Activated T-cell treated with anti-CD3 and anti-CD28 coated beads, Interleukin-2, amount 50 U/mL, for 72 hours (primary cell): ENCODE data around the gene NFIX. TPM values are rescaled to one million over a fixed set of nuclear protein-coding genes. Genes with fewer than 3 reads are reported as not detected.

Experiments
- ATAC-seq, 2 donors: fragments of 150-1000 bp; cut with Tn5 transposase; replicated peaks in 1 of 2; 2 replicates each; pipeline ENCODE4 v1.10.0; 2021; ENCODE audit warnings: moderate library complexity in 2 of 2, mild to moderate bottlenecking in 1 of 2
- DNase-seq, 2 donors: peaks; one replicate each; pipeline ENCODE4 v3.0.0; 2021 to 2022; ENCODE audit warnings: mixed read lengths in 1 of 2
- H3K27ac Mint-ChIP-seq: one replicate; pipeline ENCODE4 v1.8.0; 2022; ENCODE audit warnings: mild to moderate bottlenecking, moderate library complexity, mixed read lengths
- H3K27me3 Mint-ChIP-seq: one replicate; pipeline ENCODE4 v1.8.0; 2022; ENCODE audit warnings: low read depth, mixed read lengths
- H3K36me3 Mint-ChIP-seq, 2 donors: one replicate each; pipeline ENCODE4 v1.8.0; 2022; ENCODE audit warnings: mixed read lengths in 2 of 2, mild to moderate bottlenecking in 1 of 2; ENCODE audit not compliant: insufficient read depth in 2 of 2
- H3K4me1 Mint-ChIP-seq: one replicate; pipeline ENCODE4 v1.8.0; 2022; ENCODE audit warnings: low read depth, mixed read lengths
- H3K4me3 Mint-ChIP-seq, 2 donors: one replicate each; pipeline ENCODE4 v1.8.0; 2022; ENCODE audit warnings: mild to moderate bottlenecking in 2 of 2, mixed read lengths in 2 of 2, moderate library complexity in 2 of 2
- H3K9me3 Mint-ChIP-seq, 2 donors: one replicate each; pipeline ENCODE4 v1.8.0; 2022; ENCODE audit warnings: mixed read lengths in 2 of 2
- total RNA-seq, 2 donors: library from RNA; stranded (reverse); gene quantifications; one replicate each; pipeline ENCODE4 v1.2.3, GENCODE V29; 2022

Gene NFIX
- total RNA-seq, 2 donors from 2014 or later, result 2.2 to 2.8 TPM

DNA sequence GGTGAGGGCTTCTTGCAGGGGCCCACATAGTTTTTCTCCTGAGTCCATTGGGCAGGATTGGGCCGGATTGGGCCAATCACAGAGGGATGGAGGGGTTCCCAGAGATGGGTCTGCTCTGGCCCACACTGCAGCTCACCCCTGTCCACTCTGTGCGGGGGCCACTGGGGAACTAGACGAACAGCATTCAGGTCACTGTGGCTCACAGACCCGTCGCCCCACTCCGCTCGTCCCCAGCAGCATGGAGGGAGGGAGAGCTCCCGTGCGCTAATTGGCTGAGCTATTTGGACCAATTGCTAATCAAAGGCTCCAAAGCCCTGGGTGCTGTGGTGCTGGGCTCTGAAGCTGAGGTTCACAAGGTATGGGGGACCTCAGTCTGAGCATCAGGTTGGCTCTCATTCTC lies 134.1 kb downstream of the NFIX start:
- DNase-seq (no peak), ATAC-seq (no peak)
- Mint-ChIP-seq H3K27ac (no peak overlapping the region), H3K4me1 (peaks cover 49% of the 10 kb centered on the region), H3K4me3 (no peak overlapping the region), H3K9me3 (no peaks in the 10 kb centered on the region), H3K27me3 (no peaks in the 10 kb centered on the region), H3K36me3 (peaks cover 7 to 13% of the 10 kb centered on the region in 2 donors)

GRCh38 chr19:13130886-13131490 lies 135.7 kb downstream of the NFIX start:
- peak overlapping the region; percentile 54 to 68 for H3K4me3 Mint-ChIP-seq
- peak overlapping the region; percentile 92 for H3K27ac Mint-ChIP-seq
- ATAC-seq (no peak), DNase-seq (no peak)
- H3K36me3 Mint-ChIP-seq, result peaks cover 7 to 13% of the 10 kb centered on the region in 2 donors
- no peaks in the 10 kb centered on the region for H3K9me3 Mint-ChIP-seq
- H3K27me3 Mint-ChIP-seq, result no peaks in the 10 kb centered on the region
- H3K4me1 Mint-ChIP-seq, result peaks cover 49% of the 10 kb centered on the region

GRCh38 chr19:13132471-13133180 lies 137.4 kb downstream of the NFIX start:
- peak; percentile 68 to 78 for DNase-seq
- Mint-ChIP-seq H3K9me3 (no peaks in the 10 kb centered on the region), H3K27ac (peak overlapping the region; percentile 82), H3K36me3 (peaks cover 7 to 13% of the 10 kb centered on the region in 2 donors), H3K4me1 (peaks cover 48% of the 10 kb centered on the region), H3K27me3 (no peaks in the 10 kb centered on the region), H3K4me3 (peak overlapping the region; percentile 73 to 89)
- peak; percentile 97 to 99 for ATAC-seq

DNA sequence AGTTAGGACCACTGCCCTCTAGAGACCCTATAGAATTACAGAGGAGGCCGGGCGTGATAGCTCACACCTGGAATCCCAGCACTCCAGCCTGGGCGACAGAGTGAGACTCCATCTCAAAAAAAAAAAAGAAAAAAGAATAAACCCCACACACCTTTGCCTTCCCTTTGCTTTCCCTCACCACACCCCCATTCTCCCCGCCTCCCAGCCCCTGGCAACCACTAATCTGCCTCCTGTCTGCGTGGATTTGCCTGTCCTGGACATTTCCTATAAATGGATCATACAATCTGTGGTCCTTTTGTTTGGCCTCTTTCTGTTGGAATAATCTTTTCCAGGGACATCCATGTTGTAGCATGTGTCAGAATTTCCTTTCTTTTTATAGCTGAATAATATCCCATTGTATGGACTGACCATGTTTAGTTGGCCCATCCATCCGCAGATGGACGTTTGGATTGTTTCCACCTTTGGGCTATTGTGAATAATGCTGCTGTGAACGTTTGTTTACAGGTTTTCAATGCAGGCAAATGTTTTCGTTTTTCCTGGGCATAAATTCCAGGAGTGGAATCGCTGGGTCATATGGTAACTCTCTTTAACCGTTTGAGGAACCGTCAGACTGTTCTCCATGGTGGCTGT lies 138.1 kb downstream of the NFIX start:
- DNase-seq (no peak), ATAC-seq (no peak)
- Mint-ChIP-seq H3K4me3 (peak overlapping the region; percentile 1 to 89), H3K27me3 (no peaks in the 10 kb centered on the region), H3K9me3 (no peaks in the 10 kb centered on the region), H3K4me1 (peaks cover 41% of the 10 kb centered on the region), H3K27ac (peak overlapping the region; percentile 82), H3K36me3 (peaks cover 7 to 13% of the 10 kb centered on the region in 2 donors)

- H3K9me3 Mint-ChIP-seq, result no peaks in the 10 kb centered on the region
- H3K4me3 Mint-ChIP-seq, result peak overlapping the region in 1 of 2 donors; percentile 10
- H3K27ac Mint-ChIP-seq, result no peak overlapping the region
- DNase-seq (no peak), ATAC-seq (no peak)
- peaks cover 7 to 13% of the 10 kb centered on the region in 2 donors for H3K36me3 Mint-ChIP-seq
- H3K27me3 Mint-ChIP-seq, result no peaks in the 10 kb centered on the region
- peaks cover 36% of the 10 kb centered on the region for H3K4me1 Mint-ChIP-seq
These were observed 139.4 kb downstream of the NFIX start for GRCh38 chr19:13134626-13135025.

DNA sequence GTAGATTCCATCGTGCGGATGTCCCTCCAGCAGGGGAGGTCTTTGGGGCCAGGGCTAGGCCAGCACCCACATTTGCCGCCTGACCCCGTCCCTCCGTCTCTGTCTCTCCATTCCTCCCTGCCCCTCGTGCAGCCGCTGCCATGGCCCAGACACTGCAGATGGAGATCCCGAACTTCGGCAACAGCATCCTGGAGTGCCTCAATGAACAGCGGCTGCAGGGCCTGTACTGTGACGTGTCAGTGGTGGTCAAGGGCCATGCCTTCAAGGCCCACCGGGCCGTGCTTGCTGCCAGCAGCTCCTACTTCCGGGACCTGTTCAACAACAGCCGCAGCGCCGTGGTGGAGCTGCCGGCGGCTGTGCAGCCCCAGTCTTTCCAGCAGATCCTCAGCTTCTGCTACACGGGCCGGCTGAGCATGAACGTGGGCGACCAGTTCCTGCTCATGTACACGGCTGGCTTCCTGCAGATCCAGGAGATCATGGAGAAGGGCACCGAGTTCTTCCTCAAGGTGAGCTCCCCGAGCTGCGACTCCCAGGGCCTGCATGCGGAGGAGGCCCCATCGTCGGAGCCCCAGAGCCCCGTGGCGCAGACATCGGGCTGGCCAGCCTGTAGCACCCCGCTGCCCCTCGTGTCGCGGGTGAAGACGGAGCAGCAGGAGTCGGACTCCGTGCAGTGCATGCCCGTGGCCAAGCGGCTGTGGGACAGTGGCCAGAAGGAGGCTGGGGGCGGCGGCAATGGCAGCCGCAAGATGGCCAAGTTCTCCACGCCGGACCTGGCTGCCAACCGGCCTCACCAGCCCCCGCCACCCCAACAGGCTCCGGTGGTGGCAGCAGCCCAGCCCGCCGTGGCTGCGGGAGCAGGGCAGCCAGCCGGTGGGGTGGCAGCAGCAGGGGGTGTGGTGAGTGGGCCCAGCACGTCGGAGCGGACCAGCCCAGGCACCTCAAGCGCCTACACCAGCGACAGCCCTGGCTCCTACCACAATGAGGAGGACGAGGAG lies 140.1 kb downstream of the NFIX start:
- peaks cover 7 to 13% of the 10 kb centered on the region in 2 donors for H3K36me3 Mint-ChIP-seq
- no peak overlapping the region for H3K4me3 Mint-ChIP-seq
- H3K27me3 Mint-ChIP-seq, result no peaks in the 10 kb centered on the region
- peaks cover 33% of the 10 kb centered on the region for H3K4me1 Mint-ChIP-seq
- no peak for ATAC-seq
- H3K27ac Mint-ChIP-seq, result no peak overlapping the region
- no peak for DNase-seq
- no peaks in the 10 kb centered on the region for H3K9me3 Mint-ChIP-seq

DNA sequence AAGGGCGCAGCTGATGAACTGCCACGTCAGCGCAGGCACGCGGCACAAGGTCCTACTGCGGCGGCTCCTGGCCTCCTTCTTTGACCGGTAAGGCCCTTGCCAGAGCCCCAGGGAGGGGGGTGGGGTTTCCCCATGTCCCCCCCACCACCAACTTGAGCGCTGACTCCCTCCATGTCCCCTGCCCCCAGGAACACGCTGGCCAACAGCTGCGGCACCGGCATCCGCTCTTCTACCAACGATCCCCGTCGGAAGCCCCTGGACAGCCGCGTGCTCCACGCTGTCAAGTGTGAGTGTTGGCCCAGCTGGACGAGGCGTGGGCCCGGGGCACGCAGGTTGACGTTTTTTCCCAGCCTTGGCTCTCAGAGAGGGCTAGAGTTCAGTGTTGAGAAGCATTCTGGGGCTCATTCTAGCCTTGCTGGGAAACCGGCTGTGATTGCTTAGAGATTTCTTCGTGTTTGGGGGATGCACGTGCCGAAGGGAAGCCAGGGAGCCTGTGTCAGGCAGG lies 142.1 kb downstream of the NFIX start:
- H3K27me3 Mint-ChIP-seq, result no peaks in the 10 kb centered on the region
- H3K4me1 Mint-ChIP-seq, result peaks cover 13% of the 10 kb centered on the region
- H3K9me3 Mint-ChIP-seq, result no peaks in the 10 kb centered on the region
- no peak overlapping the region for H3K4me3 Mint-ChIP-seq
- no peak overlapping the region for H3K27ac Mint-ChIP-seq
- ATAC-seq (no peak), DNase-seq (no peak)
- peaks cover 3 to 9% of the 10 kb centered on the region in 2 donors for H3K36me3 Mint-ChIP-seq

GRCh38 chr19:13138171-13138915 lies 143.1 kb downstream of the NFIX start:
- DNase-seq, result no peak
- H3K36me3 Mint-ChIP-seq, result peaks cover 0 to 7% of the 10 kb centered on the region in 2 donors
- no peak for ATAC-seq
- no peaks in the 10 kb centered on the region for H3K27me3 Mint-ChIP-seq
- no peak overlapping the region for H3K4me3 Mint-ChIP-seq
- H3K4me1 Mint-ChIP-seq, result peaks cover 3% of the 10 kb centered on the region
- no peaks in the 10 kb centered on the region for H3K9me3 Mint-ChIP-seq
- no peak overlapping the region for H3K27ac Mint-ChIP-seq

- peaks cover 0 to 3% of the 10 kb centered on the region in 2 donors for H3K36me3 Mint-ChIP-seq
- DNase-seq (no peak), ATAC-seq (no peak)
- no peaks in the 10 kb centered on the region for H3K4me1 Mint-ChIP-seq
- no peak overlapping the region for H3K27ac Mint-ChIP-seq
- no peaks in the 10 kb centered on the region for H3K9me3 Mint-ChIP-seq
- H3K4me3 Mint-ChIP-seq, result no peak overlapping the region
- H3K27me3 Mint-ChIP-seq, result no peaks in the 10 kb centered on the region
These were observed 143.6 kb downstream of the NFIX start for GRCh38 chr19:13138916-13139198.

DNA sequence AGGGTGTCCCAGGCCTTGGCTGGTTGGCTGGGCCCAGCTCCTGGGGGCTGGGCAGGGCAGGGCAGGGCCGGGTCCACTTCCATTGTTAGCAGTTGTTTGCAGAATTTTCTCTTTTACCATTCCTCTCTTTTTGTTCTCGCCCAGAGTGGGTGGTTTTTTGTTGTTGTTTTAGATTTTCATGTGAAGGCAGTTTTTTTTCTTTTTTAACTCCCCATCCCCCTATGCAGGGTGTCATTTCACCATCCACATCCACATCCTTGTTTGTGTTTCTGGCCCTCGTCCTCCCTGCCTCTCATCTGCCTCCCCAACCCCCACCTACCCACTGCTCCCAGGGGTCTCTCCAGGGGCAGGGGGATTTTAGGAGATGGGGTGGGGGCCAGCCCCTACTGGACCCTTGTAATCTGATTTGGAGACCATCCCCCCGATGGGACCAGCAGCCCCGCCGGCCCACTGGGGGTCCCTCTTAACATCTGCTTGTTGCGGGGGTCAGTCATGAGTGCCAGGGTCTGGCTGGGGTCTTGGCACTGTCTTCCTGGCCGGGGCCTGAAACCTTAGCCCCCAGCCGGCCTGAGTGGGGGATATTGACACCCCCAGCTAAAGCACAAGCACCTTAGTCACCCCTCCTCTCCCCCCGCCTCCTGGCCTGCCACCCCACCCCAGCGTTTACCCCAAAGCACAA lies 144.5 kb downstream of the NFIX start:
- Mint-ChIP-seq H3K9me3 (no peaks in the 10 kb centered on the region), H3K36me3 (peaks cover 0 to 3% of the 10 kb centered on the region in 2 donors), H3K4me1 (no peaks in the 10 kb centered on the region), H3K27me3 (no peaks in the 10 kb centered on the region), H3K27ac (peak overlapping the region; percentile 54), H3K4me3 (no peak overlapping the region)
- no peak for ATAC-seq
- DNase-seq, result no peak

- DNase-seq, result no peak
- H3K27me3 Mint-ChIP-seq, result no peaks in the 10 kb centered on the region
- H3K27ac Mint-ChIP-seq, result no peak overlapping the region
- H3K9me3 Mint-ChIP-seq, result no peaks in the 10 kb centered on the region
- no peak overlapping the region for H3K4me3 Mint-ChIP-seq
- no peak for ATAC-seq
- H3K4me1 Mint-ChIP-seq, result peaks cover 21% of the 10 kb centered on the region
- peaks cover 3 to 5% of the 10 kb centered on the region in 2 donors for H3K36me3 Mint-ChIP-seq
These were observed 151.7 kb downstream of the NFIX start for GRCh38 chr19:13146763-13147563.
